NCI-H226 (cell line): ENCODE results near the gene PLXNC1.

Source experiments
- DNase-seq: peaks from one replicate; pipeline ENCODE4 v3.0.0-alpha.2; 2015

Gene PLXNC1

DNA sequence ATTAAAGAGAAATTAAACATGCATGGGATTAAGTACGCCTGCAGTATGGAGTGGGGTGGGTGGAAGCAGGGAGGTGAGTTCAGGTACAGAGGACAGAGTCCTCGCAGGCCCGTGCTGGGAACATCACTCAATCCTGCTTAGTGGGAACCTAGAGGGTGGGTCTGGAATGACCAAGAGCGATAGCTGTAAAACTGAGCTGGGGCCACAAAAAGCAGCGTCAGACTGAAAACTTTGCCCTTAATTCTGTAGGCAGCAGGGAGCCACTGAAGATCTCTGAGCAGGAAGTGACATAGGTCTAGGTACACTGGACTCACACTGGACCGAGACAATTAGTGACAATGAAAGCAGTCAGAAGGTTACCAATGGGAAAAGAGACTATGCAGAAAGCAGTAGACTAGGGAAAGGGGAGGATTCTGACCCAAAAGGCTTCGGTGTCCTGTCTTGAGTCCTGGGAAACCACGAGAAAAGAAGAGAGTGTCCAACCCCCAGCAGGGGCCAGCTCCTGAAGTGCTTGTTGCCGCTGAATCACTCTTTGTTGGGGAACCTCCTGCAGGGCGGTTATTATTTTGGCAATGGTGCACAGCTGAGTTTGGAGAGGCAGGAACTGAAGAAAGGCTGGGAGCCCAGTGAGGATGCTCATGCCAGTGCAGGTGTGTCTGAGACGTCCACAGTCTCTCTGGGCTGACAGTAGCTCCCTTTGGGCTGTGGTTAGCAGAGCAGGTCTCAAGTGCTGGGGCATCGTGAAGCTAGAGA is 97.4 kb downstream of the PLXNC1 start:
- DNase-seq = no peak

DNA sequence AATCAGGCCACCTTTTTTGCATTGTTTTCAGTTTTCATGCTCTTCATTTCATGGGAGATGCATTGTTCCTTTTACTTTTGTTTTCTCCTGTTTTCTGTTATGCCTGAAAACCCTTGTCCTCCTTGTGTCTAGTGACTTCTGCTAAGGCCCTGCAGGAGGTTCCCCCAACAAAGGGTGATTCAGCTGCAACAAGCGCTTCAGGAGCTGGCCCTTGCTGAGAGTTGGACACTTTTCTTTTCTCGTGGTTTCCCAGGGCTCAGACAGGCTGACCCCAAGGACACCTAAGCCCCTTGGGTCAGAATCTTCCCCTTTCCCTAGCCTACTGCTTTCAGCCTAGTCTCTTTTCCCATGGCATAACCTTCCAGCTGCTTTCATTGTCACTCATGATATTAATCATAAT is 98.9 kb downstream of the PLXNC1 start:
- no peak for DNase-seq

DNA sequence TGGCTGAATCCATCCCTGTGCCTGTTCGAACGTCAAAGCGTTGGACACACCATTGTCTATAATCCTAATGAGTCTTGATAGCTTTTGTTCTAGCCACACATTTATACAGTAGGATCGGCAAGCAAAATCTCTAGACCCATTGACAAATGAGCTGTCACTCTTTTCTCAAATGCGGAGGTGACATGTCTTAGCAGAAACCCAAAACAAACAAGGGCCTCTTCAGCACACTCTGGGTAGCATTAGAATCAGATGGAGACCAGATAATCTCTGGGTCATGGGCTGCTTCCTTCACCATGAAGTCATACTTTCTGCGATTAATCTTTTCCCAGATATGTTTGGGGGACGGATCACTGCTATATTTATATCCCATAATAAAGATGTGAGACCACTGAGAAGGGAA is 100.2 kb downstream of the PLXNC1 start:
- no peak for DNase-seq

DNA sequence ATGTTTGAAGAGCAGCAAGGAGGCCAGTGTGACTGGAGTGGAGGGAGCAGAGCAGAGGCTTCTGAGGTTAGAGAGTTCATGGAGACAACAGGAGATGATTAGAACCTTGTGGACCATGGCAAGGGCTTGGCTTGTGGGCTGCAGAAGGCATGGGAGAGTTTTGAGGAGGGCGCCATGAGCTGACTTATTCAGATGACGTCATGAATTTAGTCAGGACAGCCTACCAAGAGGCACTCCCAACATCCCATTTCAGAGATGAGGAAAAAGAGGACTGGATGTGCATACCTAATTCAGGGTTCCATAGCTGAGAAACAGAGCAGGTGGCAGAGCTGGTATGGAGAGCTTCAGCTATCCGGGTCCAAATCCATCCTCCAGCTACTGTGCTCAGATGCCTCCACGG is 101.8 kb downstream of the PLXNC1 start:
- DNase-seq = no peak

DNA sequence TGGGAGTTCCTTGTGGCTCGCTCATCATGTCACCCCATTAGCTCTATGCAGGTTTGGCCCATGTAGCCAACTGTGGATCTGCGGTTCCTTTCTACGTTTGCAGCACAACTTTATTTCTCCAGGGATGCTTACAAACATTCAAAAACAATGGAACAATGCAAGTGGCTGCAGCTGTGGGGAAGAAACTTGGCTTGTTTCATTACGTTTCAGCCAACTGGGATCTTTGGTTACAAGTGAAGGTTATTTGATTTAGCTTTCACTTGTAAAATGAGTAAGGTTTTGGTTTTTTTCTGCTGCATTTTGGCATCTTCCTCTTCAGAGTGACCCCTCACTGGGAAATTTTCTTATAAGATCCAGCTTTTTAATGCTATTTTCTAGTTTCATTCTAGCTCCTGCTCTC is 105.9 kb downstream of the PLXNC1 start:
- no peak for DNase-seq

DNA sequence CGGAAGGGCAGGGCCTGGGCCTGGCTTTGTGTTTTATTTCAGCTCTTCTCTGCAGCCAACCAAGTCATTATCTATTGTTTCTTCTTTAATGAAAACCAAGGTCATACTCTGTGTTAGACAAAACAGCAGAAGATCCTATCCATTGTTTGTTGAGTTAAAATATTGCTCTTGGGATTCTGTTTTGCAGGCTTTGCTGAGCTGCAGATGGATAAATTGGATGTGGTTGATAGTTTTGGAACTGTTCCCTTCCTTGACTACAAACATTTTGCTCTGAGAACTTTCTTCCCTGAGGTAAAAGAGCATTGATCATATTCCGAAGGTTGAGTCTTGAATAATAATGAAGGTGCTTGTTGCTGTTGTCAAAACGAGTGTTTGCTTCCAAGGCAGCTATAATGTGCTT is 106.6 kb downstream of the PLXNC1 start:
- no peak for DNase-seq

DNA sequence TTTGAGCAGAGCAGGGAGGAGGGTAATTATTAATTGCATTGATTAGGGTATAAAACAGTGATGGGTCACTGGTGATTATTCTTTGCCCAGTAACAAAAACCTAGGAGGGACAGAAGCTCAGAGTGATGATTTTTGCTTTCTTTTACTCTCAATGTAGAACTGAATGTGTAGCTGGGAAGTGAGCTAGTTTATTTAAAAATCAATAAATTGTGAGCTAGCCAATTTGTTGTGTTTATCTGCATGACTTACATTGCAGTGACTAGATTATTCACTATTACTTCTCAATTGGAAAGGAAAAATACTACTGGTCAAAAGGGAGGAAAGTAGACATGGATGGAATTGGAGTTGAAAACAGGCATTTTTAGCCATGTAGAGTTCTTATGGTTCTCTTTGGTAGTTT is 107.1 kb downstream of the PLXNC1 start:
- DNase-seq = no peak

DNA sequence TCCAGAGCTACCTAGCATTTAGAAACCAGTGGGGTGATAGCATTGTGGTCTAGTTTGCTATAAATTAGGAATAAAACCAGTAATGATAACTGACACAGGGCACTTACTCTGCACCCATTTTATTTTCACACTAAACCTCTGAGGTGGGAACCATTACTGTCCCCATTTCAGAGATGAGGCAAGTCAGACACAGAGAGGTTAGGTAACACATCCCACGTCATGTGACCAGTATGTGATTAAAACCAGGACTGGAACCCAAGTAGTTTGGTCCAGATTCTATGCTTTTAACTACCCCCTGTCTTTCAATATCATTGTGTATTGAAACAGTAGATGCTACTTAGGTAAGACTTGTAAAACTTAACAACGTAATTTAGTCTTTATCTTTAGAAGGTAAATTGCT is 110.2 kb downstream of the PLXNC1 start:
- no peak for DNase-seq

DNA sequence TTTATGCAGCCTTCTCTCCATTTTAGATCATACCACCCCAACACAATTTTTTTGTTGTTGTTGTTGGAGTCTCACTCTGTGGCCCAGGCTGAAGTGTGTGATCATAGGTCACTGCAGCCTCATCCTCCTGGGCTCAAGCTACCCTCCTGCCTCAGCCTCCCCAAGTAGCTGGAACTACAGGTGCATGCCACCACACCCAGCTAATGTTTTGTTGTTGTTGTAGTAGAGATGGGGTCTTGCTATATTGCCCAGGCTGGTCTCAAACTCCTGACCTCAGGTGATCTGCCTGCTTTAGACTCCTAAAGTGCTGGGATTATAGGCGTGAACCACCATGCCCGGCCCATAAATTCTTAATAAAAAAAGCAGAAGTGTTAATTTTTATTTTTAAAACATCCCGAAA is 111.6 kb downstream of the PLXNC1 start:
- DNase-seq = no peak

DNA sequence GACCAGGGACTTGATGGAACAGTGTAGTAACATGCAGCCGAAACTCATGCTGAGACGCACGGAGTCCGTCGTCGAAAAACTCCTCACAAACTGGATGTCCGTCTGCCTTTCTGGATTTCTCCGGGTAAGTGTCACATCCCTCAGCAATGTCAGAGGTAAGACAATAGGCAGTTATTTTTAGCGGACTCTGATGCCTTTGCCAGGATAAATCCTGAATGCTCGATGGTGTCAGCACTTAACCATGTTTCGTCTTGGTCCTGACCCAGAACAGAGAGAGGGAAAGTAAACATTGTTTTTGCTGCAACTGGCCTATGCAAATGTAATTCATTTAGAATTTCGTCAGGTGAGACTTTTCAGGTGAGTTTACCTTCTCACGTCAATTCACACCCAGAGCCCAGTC is 112.3 kb downstream of the PLXNC1 start:
- DNase-seq = no peak

DNA sequence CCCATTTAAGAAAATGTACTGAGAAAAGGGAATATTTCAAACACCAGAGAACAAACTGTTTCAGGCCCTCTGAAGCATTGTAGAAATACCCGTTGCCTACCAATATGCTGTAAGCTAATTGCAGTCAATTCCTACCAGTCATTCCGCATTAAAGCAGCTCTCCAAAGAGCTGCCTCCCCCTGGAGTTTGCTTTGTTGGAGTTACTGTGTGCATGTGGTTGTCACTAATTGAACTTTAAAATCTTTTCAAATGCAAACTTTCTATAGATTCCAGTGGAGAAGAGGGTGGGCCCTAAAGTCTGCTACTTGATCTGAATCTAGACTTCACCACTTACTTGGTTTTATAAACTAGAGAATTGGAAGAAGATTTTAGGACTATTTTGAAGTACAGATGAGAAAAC is 112.7 kb downstream of the PLXNC1 start:
- no peak for DNase-seq

DNA sequence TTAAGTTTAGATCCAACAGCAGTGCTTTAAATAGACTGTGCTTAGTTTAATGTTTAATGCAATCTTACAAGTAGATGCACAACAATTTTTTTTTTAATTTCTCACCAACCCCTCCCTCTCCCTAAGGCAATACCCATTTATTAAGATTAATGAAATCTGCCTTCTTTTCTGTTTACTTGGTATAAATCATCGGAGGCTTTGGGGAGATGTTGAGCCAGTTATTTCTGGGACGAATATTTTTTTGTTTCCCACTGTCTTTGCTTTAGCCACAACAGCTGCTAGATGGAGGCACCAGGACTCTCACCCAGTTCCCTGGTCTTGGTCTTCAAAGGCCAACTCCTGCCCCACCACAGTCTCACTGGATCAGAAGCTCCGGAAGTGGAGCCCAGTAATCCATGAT is 113.4 kb downstream of the PLXNC1 start:
- no peak for DNase-seq

DNA sequence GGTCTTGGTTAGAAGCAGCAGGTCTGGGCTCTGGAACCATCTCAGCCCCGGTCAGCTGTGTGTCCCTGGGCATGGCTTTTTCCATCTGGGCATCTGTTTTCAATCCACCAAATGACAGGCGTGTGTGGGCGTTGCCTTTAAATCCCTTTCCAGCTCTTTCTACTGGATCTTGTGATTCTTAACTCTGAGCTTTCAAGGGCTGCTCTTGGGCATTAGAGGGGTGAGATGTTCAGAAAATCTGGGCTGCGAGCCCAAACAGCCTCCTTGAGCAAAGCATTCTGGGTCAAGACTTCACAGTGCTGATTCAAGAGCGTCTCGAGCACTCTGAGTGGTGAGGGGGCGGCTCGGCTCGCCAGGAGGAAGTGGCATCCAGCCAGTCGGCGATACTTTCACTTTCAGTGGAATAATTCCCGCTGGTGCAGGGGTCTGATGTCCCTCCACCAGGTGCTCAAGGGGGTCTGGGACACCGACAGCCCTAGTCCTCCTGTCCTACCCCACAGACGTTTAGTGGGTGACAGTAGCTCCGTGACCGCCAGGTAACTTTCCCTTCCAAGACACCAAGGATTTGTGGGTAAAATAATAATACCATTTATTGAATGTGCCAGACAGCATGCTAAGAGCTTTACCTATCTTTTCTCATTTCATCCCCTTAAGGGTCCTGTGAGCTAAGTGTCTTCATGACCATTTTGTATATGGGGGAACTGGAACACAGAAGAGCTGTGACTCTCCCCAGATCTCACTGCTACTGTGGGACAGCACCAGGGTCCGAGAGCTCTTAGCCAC is 114.0 kb downstream of the PLXNC1 start:
- DNase-seq = peak; percentile 84

DNA sequence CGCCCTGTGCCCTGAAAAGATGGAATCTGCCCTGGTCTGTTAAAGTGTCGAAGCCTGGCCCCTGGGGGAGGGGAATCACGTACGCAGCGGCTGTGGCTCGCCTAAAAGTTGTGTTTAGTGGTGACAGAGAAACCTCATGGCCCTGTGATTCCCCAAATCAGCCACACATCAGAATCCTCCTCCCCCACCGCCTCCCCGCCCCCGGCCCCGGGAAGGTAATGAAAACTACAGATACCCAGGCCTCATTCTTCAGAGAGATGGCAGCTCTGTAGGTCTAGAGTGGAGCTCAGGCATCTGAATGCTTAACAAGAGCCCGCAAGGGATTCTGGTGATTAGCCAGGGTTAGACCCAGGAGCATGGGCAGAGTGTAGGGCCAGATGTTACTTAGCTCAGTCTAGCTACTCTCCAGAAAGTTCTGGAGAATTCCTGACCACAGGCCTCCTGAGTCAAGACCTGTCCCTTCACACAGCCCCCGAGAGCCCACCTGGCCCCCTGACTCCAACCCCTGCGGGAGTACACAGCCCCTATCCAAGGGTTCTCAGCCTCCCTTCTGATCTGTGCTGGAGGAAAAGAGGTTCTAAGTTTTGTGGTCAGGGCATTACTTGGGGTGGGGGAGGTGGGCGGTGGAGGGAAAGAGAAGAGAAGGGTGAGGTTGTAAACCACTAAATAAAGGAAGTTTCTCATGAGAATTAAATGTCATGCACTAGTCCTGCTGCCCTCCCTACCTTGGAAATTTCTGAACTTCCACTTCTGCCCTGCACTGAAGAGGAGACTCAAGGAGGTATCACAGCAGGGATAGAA is 114.8 kb downstream of the PLXNC1 start:
- DNase-seq = no peak

DNA sequence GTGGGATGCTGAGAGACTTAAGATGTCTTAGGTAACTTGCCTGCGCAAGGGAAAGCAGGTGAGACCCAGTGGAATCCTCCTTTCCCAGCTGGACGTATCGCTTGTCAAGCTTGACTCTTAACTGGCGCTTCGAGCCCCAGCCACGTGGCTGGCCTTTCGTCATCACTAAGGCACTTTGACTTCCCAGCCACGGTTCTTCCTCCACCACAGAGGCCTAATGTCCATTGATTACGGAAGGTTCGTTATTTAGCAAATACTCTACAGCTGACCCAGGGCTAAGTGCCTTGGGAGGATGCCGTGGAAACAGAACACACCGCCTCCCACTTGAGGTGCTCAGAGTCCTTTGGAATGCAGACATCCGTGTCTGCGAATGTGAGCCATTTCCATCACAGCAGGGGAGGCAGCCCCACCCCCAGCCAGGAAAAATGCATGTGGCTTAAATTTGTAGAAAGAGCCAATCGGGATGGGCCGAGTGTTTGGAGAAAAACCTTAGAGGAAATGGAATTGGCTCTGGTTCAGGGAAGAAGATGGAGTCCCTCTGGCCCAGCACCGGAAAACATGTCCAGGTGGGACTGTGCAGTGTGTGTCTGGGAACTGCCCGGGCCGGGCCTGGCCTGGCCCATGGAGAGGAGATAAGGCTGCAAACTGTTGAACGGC is 115.7 kb downstream of the PLXNC1 start:
- no peak for DNase-seq

DNA sequence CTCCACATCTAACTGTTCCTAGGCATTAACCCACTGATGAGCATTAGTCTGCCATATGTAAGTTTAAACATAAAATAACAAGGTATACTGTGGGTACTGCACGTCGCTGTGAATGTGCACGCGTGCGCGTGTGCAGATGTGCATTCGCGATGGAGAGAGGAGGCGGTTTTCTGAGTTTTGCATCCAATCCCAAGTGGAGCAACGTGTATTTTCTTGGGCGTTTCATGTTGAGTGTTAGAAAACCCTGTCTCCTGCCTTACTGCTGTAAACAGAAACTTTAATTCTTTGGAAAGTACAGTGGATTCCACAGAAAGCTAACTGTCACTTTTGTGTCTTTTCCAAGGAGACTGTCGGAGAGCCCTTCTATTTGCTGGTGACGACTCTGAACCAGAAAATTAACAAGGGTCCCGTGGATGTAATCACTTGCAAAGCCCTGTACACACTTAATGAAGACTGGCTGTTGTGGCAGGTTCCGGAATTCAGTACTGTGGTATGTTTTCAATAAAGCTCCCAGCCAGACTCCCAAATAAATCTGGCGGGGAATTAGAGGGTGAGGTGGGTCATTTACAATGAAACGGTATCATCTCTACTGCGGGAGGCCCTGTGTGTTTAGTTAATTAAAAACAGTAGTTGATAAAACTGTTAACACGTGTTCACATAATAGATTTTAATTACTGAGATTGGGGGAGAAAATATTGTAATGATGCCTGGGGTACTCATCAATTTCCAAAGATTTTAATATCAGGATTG is 116.5 kb downstream of the PLXNC1 start:
- no peak for DNase-seq

DNA sequence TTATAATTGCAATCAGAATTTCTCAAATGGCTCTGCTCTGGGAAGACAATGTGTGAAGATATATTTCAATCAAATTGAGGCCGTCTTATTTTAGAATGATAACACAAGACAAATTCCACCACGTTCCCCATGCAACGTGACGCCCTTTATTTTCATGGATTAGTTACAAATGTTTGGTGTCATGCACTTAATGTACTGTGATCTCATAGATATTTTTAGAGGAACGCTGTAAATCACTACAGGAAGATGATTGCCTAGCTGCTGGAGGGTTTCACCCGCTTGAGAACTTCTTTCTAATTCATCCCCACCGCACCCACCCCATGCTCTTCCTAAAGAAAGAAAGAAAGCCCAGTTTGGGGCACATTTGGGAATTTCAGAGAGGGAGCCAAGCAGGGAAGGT is 117.2 kb downstream of the PLXNC1 start:
- no peak for DNase-seq

DNA sequence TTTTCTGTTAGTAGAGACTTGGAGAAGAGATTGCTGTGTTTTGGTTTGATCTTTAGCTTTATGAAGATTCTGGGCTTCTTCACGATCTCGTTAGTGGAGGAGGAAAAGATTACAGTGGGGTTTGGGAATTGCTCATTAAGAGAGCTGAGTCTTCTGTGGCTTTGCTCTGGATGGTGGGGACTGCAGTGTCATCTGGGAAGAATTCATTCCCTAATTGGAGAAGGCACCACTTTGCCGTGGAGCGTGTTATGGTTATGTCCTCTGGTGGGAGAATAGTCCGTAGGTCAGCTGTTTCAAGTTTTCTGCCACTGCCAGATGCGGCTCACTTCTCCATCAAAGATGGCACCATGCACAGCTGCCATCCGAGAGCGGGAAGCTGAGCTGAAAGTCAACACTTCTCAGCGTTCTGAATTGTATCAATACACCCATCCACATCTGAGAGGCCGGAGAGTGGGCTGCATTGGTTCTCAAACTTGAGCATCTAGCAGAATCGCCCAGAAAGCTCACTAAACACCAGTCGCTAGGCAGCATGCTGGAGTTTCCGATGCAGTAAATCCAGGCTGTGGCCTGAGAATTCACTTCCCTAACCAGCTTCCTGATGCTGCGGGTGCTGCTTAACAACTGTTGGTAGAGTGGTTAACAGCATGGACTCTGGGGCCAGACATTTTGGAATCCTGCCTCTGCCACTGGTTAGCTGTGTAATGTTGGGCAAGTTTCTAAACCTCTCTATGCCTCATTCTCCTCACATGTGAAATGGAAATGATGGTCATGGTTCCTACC is 117.8 kb downstream of the PLXNC1 start:
- no peak for DNase-seq

DNA sequence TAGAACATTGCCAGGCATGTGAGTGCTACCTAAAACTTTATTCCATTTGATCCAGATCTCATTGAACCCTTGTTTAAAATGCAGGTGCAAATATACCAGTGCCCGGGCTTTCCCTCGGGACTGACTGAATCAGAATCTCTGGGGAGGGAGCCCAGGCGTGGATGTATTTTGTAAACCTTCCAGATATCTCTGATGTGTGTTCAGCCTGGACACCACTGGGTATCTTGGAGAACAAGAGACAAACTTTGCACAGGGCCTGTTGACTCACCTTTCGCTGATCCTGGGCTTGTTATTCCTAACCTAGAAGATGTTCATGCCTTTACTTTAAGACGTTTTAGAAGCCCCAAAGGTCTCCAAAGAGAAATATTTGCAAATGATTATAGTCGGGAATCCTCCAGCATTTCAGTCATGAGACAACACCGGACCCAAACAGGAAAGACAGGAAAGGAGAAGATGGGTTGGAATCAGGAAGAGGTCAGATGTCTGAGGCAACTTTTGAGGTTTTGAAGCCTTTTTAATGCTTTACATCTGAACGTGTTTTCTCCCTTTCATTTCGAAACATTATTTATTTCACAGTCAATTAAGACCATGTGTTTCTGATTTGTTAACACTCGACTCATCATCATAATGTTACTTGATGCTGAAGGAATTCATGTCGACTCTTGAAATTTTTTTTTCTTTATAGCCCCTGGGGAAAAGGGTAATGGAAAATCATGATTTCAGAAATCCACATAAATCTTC is 118.6 kb downstream of the PLXNC1 start:
- DNase-seq = no peak

DNA sequence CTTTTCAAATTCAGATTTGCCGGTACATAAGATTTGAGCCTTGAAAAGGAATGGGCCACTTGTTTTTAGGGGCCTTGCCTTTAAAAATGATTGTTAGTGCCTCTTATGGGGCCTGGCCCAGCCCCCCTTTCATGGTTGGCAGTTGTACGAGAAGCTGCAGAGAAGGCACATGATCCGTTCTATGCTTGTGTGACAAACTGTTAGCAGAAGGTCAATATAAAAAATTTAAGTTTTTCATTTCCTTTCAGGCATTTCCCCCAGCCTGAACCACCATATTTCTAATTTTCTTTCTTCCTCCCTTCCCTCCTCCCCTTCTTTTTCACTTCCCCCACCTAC is 119.1 kb downstream of the PLXNC1 start:
- no peak for DNase-seq

DNA sequence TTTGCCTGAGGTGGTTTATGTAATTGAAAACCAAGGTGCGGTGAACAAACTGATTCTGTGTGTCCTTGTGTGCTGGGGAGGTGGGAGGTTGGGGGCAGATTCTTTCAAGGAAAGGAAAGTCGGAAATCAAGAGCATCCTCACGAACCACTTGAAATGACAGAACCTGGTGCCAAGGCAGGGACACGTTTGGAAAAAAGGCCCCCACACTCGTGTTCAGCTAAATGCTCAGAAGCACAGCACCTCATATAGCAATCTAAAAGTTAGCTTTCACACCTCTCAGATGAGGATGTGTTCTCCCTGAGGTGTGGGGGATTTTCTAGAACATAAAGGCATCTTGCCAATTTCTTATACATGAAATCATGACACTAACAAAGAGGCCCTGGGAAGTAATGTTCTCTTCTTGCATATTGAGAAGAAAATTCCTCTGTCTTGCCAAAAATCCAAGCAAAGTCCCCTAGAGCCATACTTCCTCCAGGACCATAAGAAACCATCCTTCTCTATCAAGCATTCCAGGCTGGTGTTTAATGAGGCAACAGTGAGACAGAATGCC is 119.6 kb downstream of the PLXNC1 start:
- no peak for DNase-seq
